Measurements from ENCODE around the gene BCS1L. TPM values are rescaled to one million over a fixed set of nuclear protein-coding genes. Genes with fewer than 3 reads are reported as not detected.
A peak's percentile ranks its signal among the peaks of the same experiment; 100 is the strongest.

The BCS1L gene
- total and polyA plus RNA-seq, 5 donors from 2014 or later: 11.7 to 25.3 (median 15.0) TPM

DNA sequence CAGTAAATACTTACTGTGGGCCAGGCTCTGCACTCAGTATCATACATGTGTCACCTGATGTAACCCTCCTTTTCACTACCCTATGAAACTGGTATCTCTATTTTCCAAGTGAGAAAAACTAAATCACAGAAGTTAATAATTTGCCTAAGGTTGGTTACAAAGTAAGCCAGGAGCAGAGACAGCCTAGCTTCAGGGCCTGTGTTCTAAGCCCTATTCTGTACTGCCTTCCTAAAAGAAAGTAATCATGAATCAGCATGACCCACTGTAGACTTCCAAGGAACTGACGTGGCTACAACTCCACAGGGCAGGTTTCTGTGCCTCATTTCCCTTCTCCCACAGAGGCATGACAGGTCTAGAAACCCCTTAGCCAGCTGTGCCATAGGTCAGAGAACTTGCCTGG, 14.4 kb upstream of the BCS1L start:
- H3K36me3 ChIP-seq (ENCODE audit: control insufficient read depth, insufficient read depth, low read length): peaks cover 83% of the 10 kb centered on the region
- DNase-seq (no peak), ATAC-seq (ENCODE audit: low read depth in 2 of 2) (no peak)
- H3K27me3 Mint-ChIP-seq: no peaks in the 10 kb centered on the region
- no peak overlapping the region for H3K4me3 ChIP-seq (ENCODE audit: low read depth, low read length)
- no peaks in the 10 kb centered on the region for H3K4me1 ChIP-seq (ENCODE audit: control insufficient read depth, insufficient read depth, low read length, poor library complexity, severe bottlenecking)
- H3K4me3 Mint-ChIP-seq: no peak overlapping the region
- H3K36me3 Mint-ChIP-seq: peaks cover 34% of the 10 kb centered on the region
- no peaks in the 10 kb centered on the region for H3K9me3 ChIP-seq (ENCODE audit: control insufficient read depth in 2 of 2, low read length in 2 of 2)
- no peaks in the 10 kb centered on the region for H3K27me3 ChIP-seq (ENCODE audit: control insufficient read depth, insufficient read depth, low read length)
- peaks cover 7 to 16% (median 12%) of the 10 kb centered on the region in 4 donors for H3K4me1 Mint-ChIP-seq
- no peak overlapping the region for H3K27ac ChIP-seq (ENCODE audit: insufficient read depth, low read length, poor library complexity, severe bottlenecking)
- H3K9me3 Mint-ChIP-seq: no peaks in the 10 kb centered on the region
- peak overlapping the region in 1 of 3 donors; percentile 63 for H3K27ac Mint-ChIP-seq

DNA sequence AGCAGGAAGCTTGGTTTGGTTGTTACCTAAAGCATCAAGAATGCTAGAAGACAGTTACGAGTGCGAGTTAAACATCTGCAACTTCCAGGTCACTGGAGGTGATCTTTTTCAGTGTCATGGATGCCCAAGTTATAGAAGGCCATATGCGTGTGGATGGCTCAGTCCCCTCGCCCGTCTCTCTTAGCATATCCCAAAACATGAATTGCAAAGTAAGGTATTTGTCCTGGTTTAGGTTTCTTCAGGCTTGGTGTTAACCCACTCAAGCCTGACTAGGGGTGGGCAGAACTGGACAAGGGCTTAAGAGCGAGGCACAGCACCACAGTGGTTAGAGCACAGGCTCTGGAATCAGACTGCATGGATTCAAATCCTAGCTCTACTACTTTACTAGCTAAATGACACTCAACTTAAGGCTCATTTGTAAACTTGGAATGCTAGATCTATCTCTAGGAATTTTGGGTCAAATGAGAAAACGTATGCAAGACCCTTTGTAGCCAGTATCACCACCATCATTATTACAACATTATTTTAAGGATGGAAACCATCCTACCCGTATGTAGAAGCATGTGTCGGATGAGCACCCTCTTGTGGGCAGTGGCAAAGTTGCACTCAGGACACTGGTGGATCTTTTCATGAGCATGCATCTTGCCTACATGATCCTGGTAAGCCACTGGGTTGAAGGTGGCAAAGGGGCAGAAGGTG, 11.2 kb upstream of the BCS1L start:
- H3K4me3 Mint-ChIP-seq: peak overlapping the region in 2 of 4 donors; percentile 17 to 64
- Histone ChIP-seq H3K9me3 (ENCODE audit: control insufficient read depth in 2 of 2, low read length in 2 of 2) (no peaks in the 10 kb centered on the region), H3K4me3 (ENCODE audit: low read depth, low read length) (no peak overlapping the region), H3K27ac (ENCODE audit: insufficient read depth, low read length, poor library complexity, severe bottlenecking) (no peak overlapping the region), H3K27me3 (ENCODE audit: control insufficient read depth, insufficient read depth, low read length) (no peaks in the 10 kb centered on the region), H3K36me3 (ENCODE audit: control insufficient read depth, insufficient read depth, low read length) (peaks cover 82% of the 10 kb centered on the region), H3K4me1 (ENCODE audit: control insufficient read depth, insufficient read depth, low read length, poor library complexity, severe bottlenecking) (no peaks in the 10 kb centered on the region)
- H3K4me1 Mint-ChIP-seq: peaks cover 7 to 19% (median 13%) of the 10 kb centered on the region in 4 donors
- no peaks in the 10 kb centered on the region for H3K9me3 Mint-ChIP-seq
- DNase-seq (peak; percentile 19 to 75 (median 56)), ATAC-seq (ENCODE audit: low read depth in 2 of 2) (peak; percentile 61 to 62)
- peaks cover 47% of the 10 kb centered on the region for H3K36me3 Mint-ChIP-seq
- H3K27ac Mint-ChIP-seq: peak overlapping the region in 2 of 3 donors; percentile 44 to 59
- H3K27me3 Mint-ChIP-seq: no peaks in the 10 kb centered on the region

DNA sequence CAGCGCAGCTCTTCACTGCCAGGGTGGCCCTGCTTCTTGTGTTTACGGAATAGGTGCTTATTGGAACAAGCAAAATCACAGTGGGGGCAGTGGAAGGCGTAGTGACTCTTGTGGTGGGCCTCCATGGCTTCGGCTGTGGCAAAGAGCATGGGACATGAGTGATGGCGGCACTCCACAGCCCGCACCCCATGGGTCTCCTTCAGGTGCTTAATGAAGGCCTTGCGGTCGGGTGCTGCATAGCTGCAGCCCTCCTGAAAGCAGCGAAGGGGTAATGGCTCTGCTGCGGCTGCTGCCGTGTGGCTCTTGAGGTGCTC, 10.7 kb upstream of the BCS1L start:
- no peak overlapping the region for H3K4me3 ChIP-seq (ENCODE audit: low read depth, low read length)
- DNase-seq (no peak), ATAC-seq (ENCODE audit: low read depth in 2 of 2) (peak in 1 of 2 donors; percentile 14)
- H3K4me1 ChIP-seq (ENCODE audit: control insufficient read depth, insufficient read depth, low read length, poor library complexity, severe bottlenecking): no peaks in the 10 kb centered on the region
- H3K36me3 Mint-ChIP-seq: peaks cover 47% of the 10 kb centered on the region
- no peak overlapping the region for H3K27ac ChIP-seq (ENCODE audit: insufficient read depth, low read length, poor library complexity, severe bottlenecking)
- H3K4me1 Mint-ChIP-seq: peaks cover 7 to 19% (median 13%) of the 10 kb centered on the region in 4 donors
- H3K36me3 ChIP-seq (ENCODE audit: control insufficient read depth, insufficient read depth, low read length): peaks cover 81% of the 10 kb centered on the region
- no peaks in the 10 kb centered on the region for H3K27me3 ChIP-seq (ENCODE audit: control insufficient read depth, insufficient read depth, low read length)
- H3K9me3 Mint-ChIP-seq: no peaks in the 10 kb centered on the region
- peak overlapping the region in 1 of 4 donors; percentile 17 for H3K4me3 Mint-ChIP-seq
- no peaks in the 10 kb centered on the region for H3K9me3 ChIP-seq (ENCODE audit: control insufficient read depth in 2 of 2, low read length in 2 of 2)
- H3K27me3 Mint-ChIP-seq: no peaks in the 10 kb centered on the region
- H3K27ac Mint-ChIP-seq: no peak overlapping the region

DNA sequence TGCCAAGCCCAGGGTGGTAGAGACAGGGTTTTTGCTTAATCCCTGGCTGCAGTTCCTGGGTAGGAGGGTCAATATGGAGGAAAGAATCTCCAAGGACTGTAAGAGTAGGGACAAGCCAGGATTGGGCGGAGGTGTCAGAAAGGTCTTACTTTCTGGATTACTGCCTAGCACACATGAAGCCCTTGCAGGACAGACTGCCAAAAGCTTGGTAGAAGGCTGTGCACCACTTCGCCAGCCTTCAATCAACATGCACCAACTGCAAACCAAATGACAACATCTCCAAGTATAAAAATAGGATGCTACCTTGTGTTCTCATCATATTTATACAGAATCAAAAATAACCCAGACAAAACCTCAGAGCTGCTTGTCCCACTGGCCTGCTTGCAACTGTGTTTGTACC, 3.7 kb upstream of the BCS1L start:
- Mint-ChIP-seq H3K9me3 (no peaks in the 10 kb centered on the region), H3K36me3 (peaks cover 33% of the 10 kb centered on the region)

DNA sequence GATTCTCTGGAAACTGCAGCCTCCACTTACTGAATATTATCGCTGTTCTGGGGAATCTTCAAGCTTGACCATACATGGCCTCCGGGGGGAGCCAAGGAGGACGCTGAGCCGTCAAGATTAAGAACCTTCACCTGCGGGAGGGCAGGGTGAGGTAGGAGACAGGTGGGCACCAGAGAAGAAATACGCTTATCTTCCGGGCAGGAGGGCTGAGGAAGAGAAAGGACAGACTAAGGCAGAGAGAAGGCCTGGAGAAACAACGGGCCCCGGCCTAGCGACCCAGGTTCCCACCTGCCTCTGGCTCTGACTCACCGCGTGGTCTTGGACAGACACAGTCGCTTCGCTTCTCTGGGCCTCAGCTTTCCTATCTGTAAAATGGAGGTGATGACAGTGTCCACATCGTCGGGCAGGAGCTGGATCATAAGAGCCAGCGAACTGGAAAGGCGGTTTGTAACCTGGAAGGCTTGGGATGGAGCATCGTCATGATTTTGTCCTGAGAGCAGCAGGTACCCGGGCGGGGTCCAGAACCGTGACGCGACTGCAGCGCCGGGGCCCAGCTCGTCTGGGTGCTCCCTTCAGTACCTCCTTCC, 719 bp upstream of the BCS1L start:
- Mint-ChIP-seq H3K9me3 (no peaks in the 10 kb centered on the region), H3K4me3 (peak overlapping the region; percentile 95 to 99 (median 97)), H3K27me3 (no peaks in the 10 kb centered on the region), H3K36me3 (peaks cover 37% of the 10 kb centered on the region), H3K27ac (peak overlapping the region; percentile 75 to 99 (median 95)), H3K4me1 (peaks cover 17 to 47% (median 32%) of the 10 kb centered on the region in 4 donors)
- H3K9me3 ChIP-seq (ENCODE audit: control insufficient read depth in 2 of 2, low read length in 2 of 2): no peaks in the 10 kb centered on the region
- ATAC-seq (ENCODE audit: low read depth in 2 of 2): peak; percentile 12 to 19
- H3K4me1 ChIP-seq (ENCODE audit: control insufficient read depth, insufficient read depth, low read length, poor library complexity, severe bottlenecking): peaks cover 17% of the 10 kb centered on the region
- peak in 2 of 3 donors; percentile 24 to 72 for DNase-seq
- H3K4me3 ChIP-seq (ENCODE audit: low read depth, low read length): peak overlapping the region; percentile 89
- peaks cover 44% of the 10 kb centered on the region for H3K36me3 ChIP-seq (ENCODE audit: control insufficient read depth, insufficient read depth, low read length)
- H3K27ac ChIP-seq (ENCODE audit: insufficient read depth, low read length, poor library complexity, severe bottlenecking): peak overlapping the region; percentile 77
- no peaks in the 10 kb centered on the region for H3K27me3 ChIP-seq (ENCODE audit: control insufficient read depth, insufficient read depth, low read length)

More for the DNA sequence above, 3.7 kb upstream of the BCS1L start:
- no peak overlapping the region for H3K27ac ChIP-seq (ENCODE audit: insufficient read depth, low read length, poor library complexity, severe bottlenecking)
- H3K4me1 Mint-ChIP-seq: peaks cover 17 to 47% (median 32%) of the 10 kb centered on the region in 4 donors
- no peak overlapping the region for H3K4me3 ChIP-seq (ENCODE audit: low read depth, low read length)
- peaks cover 46% of the 10 kb centered on the region for H3K36me3 ChIP-seq (ENCODE audit: control insufficient read depth, insufficient read depth, low read length)
- DNase-seq: no peak
- H3K27me3 ChIP-seq (ENCODE audit: control insufficient read depth, insufficient read depth, low read length): no peaks in the 10 kb centered on the region
- no peaks in the 10 kb centered on the region for H3K9me3 ChIP-seq (ENCODE audit: control insufficient read depth in 2 of 2, low read length in 2 of 2)
- ATAC-seq (ENCODE audit: low read depth in 2 of 2): no peak
- H3K4me1 ChIP-seq (ENCODE audit: control insufficient read depth, insufficient read depth, low read length, poor library complexity, severe bottlenecking): peaks cover 17% of the 10 kb centered on the region
- H3K27ac Mint-ChIP-seq: peak overlapping the region in 1 of 3 donors; percentile 26
- H3K4me3 Mint-ChIP-seq: no peak overlapping the region
- no peaks in the 10 kb centered on the region for H3K27me3 Mint-ChIP-seq

DNA sequence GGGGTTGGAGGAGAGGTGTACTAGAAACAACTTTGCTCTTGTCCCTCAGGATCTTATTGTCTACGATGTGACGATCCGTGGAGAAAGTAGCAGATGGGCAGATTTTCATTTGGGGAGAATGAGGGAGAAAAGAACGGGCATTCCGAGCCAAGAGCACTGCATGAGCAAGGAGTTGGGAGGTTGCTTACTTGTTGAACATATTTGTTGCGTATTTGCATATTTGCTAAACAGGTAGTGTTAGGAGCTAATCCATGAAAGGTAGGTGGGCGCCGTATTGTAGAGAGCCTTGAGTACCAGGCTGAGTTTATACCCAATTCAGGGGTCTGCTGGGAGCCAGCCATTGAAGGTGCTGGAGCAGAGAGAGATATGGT, 490 bp downstream of the BCS1L start:
- no peaks in the 10 kb centered on the region for H3K27me3 ChIP-seq (ENCODE audit: control insufficient read depth, insufficient read depth, low read length)
- peak overlapping the region; percentile 95 to 99 (median 97) for H3K4me3 Mint-ChIP-seq
- peak overlapping the region; percentile 94 to 99 (median 95) for H3K27ac Mint-ChIP-seq
- peak overlapping the region; percentile 77 for H3K27ac ChIP-seq (ENCODE audit: insufficient read depth, low read length, poor library complexity, severe bottlenecking)
- H3K27me3 Mint-ChIP-seq: no peaks in the 10 kb centered on the region
- peaks cover 45% of the 10 kb centered on the region for H3K36me3 Mint-ChIP-seq
- no peaks in the 10 kb centered on the region for H3K9me3 ChIP-seq (ENCODE audit: control insufficient read depth in 2 of 2, low read length in 2 of 2)
- peaks cover 17 to 42% (median 32%) of the 10 kb centered on the region in 4 donors for H3K4me1 Mint-ChIP-seq
- ATAC-seq (ENCODE audit: low read depth in 2 of 2) (no peak), DNase-seq (no peak)
- peak overlapping the region; percentile 89 for H3K4me3 ChIP-seq (ENCODE audit: low read depth, low read length)
- peaks cover 17% of the 10 kb centered on the region for H3K4me1 ChIP-seq (ENCODE audit: control insufficient read depth, insufficient read depth, low read length, poor library complexity, severe bottlenecking)
- H3K9me3 Mint-ChIP-seq: no peaks in the 10 kb centered on the region
- H3K36me3 ChIP-seq (ENCODE audit: control insufficient read depth, insufficient read depth, low read length): peaks cover 46% of the 10 kb centered on the region

DNA sequence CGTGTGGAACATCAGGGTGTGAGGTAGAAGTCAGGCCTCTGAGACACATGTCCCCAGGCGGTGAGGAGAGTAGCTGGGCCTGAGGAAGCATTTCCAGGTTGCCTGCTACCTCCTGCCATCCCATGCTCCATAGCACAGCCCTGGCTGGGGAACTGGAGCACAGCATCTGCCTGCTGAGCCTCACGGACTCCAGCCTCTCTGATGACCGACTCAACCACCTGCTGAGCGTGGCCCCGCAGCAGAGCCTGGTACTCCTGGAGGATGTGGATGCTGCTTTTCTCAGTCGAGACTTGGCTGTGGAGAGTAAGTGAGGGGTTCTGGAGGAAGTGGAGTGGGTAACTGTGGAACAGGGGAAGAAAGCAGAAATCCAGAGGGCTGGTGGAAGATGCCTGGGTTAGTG, 2.9 kb downstream of the BCS1L start:
- Mint-ChIP-seq H3K9me3 (no peaks in the 10 kb centered on the region), H3K4me1 (peaks cover 13 to 31% (median 23%) of the 10 kb centered on the region in 4 donors), H3K27me3 (no peaks in the 10 kb centered on the region), H3K4me3 (peak overlapping the region in 1 of 4 donors; percentile 71), H3K27ac (no peak overlapping the region), H3K36me3 (peaks cover 45% of the 10 kb centered on the region)
- no peaks in the 10 kb centered on the region for H3K27me3 ChIP-seq (ENCODE audit: control insufficient read depth, insufficient read depth, low read length)
- no peak for DNase-seq
- no peaks in the 10 kb centered on the region for H3K9me3 ChIP-seq (ENCODE audit: control insufficient read depth in 2 of 2, low read length in 2 of 2)
- no peak overlapping the region for H3K27ac ChIP-seq (ENCODE audit: insufficient read depth, low read length, poor library complexity, severe bottlenecking)
- no peak for ATAC-seq (ENCODE audit: low read depth in 2 of 2)
- peaks cover 17% of the 10 kb centered on the region for H3K4me1 ChIP-seq (ENCODE audit: control insufficient read depth, insufficient read depth, low read length, poor library complexity, severe bottlenecking)
- no peak overlapping the region for H3K4me3 ChIP-seq (ENCODE audit: low read depth, low read length)
- H3K36me3 ChIP-seq (ENCODE audit: control insufficient read depth, insufficient read depth, low read length): peaks cover 50% of the 10 kb centered on the region

Measured in CD4-positive, CD25-positive, alpha-beta regulatory T cell (primary cell).